ENCODE results near the gene MRPL10. TPM values are rescaled to one million over a fixed set of nuclear protein-coding genes. Genes with fewer than 3 reads are reported as not detected.

MRPL10 gene
- total RNA-seq, 4 donors from 2014 or later: 23.4 to 33.4 (median 29.9) TPM

- Histone ChIP-seq H3K4me3 (no peak overlapping the region), H3K4me1 (peaks cover 0 to 29% (median 11%) of the 10 kb centered on the region in 4 donors), H3K36me3 (peaks cover 0 to 74% (median 25%) of the 10 kb centered on the region in 3 donors), H3K27me3 (no peaks in the 10 kb centered on the region), H3K9me3 (no peaks in the 10 kb centered on the region), H3K27ac (no peak overlapping the region)
- TF ChIP-seq, protein P1, sequence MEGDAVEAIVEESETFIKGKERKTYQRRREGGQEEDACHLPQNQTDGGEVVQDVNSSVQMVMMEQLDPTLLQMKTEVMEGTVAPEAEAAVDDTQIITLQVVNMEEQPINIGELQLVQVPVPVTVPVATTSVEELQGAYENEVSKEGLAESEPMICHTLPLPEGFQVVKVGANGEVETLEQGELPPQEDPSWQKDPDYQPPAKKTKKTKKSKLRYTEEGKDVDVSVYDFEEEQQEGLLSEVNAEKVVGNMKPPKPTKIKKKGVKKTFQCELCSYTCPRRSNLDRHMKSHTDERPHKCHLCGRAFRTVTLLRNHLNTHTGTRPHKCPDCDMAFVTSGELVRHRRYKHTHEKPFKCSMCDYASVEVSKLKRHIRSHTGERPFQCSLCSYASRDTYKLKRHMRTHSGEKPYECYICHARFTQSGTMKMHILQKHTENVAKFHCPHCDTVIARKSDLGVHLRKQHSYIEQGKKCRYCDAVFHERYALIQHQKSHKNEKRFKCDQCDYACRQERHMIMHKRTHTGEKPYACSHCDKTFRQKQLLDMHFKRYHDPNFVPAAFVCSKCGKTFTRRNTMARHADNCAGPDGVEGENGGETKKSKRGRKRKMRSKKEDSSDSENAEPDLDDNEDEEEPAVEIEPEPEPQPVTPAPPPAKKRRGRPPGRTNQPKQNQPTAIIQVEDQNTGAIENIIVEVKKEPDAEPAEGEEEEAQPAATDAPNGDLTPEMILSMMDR (IDR thresholded peaks at IDR 0.05): no peak
- TF ChIP-seq EP300 (IDR thresholded peaks at IDR 0.05) (no peak), POLR2A (IDR thresholded peaks at IDR 0.05) (no peak)
- 86 to 90% methylated on average over 9 to 11 of the region's 11 CpGs for WGBS, 2 donors
- DNase-seq (ENCODE audit: low spot score in 2 of 2): no peak
Measured at GRCh38 chr17:47818002-47818695, 13.2 kb downstream of the MRPL10 start.

GRCh38 chr17:47816947-47817346, 14.4 kb downstream of the MRPL10 start:
- peaks cover 0 to 82% (median 25%) of the 10 kb centered on the region in 3 donors for H3K36me3 ChIP-seq
- DNase-seq (ENCODE audit: low spot score in 2 of 2): no peak

DNA sequence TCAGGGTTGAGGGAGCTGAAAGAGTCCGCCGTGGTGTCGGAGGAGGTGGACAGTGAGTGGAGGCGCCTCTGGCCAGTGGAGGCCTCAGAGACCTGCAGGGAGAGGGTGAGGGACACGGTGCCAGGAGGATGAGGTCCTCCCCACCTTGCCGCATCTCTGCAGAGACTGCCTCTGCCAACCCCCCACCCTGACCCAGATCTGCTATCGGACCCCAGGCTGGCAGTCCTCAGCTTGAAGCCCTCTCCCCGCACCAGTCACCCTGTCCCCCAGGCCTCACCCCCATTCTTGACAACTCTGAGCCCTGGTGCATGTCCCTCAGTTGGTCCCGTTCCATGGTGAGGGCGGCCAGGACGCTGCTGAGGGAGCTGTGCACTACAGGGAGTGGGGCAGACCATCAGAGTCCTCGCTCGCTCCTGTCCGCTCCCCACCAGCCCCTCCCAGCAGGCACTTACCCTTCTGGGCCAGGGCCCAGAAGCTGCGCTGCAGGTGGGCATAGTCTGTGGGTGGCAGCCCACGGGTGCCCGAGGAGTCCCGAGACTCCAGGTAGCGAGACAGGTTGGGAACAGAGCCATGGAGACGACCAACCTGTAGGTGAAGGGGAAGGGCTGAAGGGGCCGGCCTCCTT, 15.1 kb downstream of the MRPL10 start:
- peaks cover 0 to 87% (median 25%) of the 10 kb centered on the region in 3 donors for H3K36me3 ChIP-seq
- H3K27me3 ChIP-seq: no peaks in the 10 kb centered on the region
- H3K9me3 ChIP-seq: no peaks in the 10 kb centered on the region
- no peak for DNase-seq (ENCODE audit: low spot score in 2 of 2)
- peaks cover 0 to 19% (median 5%) of the 10 kb centered on the region in 4 donors for H3K4me1 ChIP-seq
- TF ChIP-seq EP300 (IDR thresholded peaks at IDR 0.05) (no peak), POLR2A (IDR thresholded peaks at IDR 0.05) (no peak)
- TF ChIP-seq, protein P1 (IDR thresholded peaks at IDR 0.05): no peak
- no peak overlapping the region for H3K27ac ChIP-seq
- 88 to 93% methylated on average over 21 of the region's 21 CpGs for WGBS, 2 donors
- no peak overlapping the region for H3K4me3 ChIP-seq

More at GRCh38 chr17:47816947-47817346, 14.4 kb downstream of the MRPL10 start:
- WGBS, 2 donors: 94 to 98% methylated on average over 10 of the region's 10 CpGs
- Histone ChIP-seq H3K27ac (no peak overlapping the region), H3K4me3 (no peak overlapping the region), H3K27me3 (no peaks in the 10 kb centered on the region), H3K4me1 (peaks cover 0 to 22% (median 7%) of the 10 kb centered on the region in 4 donors), H3K9me3 (no peaks in the 10 kb centered on the region)
- no peak for TF ChIP-seq EP300 (IDR thresholded peaks at IDR 0.05)
- TF ChIP-seq, protein P1 (IDR thresholded peaks at IDR 0.05): no peak
- TF ChIP-seq POLR2A (IDR thresholded peaks at IDR 0.05): no peak

GRCh38 chr17:47815106-47815918, 16.0 kb downstream of the MRPL10 start:
- TF ChIP-seq EP300 (IDR thresholded peaks at IDR 0.05) (no peak), POLR2A (IDR thresholded peaks at IDR 0.05) (no peak)
- TF ChIP-seq, protein P1 (IDR thresholded peaks at IDR 0.05): no peak
- Histone ChIP-seq H3K4me3 (no peak overlapping the region), H3K36me3 (peaks cover 0 to 93% (median 25%) of the 10 kb centered on the region in 3 donors), H3K4me1 (peaks cover 0 to 19% (median 3%) of the 10 kb centered on the region in 4 donors), H3K9me3 (no peaks in the 10 kb centered on the region), H3K27ac (no peak overlapping the region), H3K27me3 (no peaks in the 10 kb centered on the region)
- DNase-seq (ENCODE audit: low spot score in 2 of 2): no peak
- 89 to 93% methylated on average over 21 of the region's 21 CpGs for WGBS, 2 donors

All from tibial nerve (tissue), 4 donors.